BLaER1 treated with 17β-estradiol and CSF1 and Interleukin-3, amounts not matched to agents 10 nM and 100 nM (cell line): ENCODE results near the gene FGFBP2.

Source experiments
- H3K27ac ChIP-seq, 11 experiments: shearing (Covaris generic); formaldehyde crosslinking; 2 replicates each; pipeline ENCODE4 v1.8.1; 2022
- H3K27me3 ChIP-seq, 11 experiments: shearing (Covaris generic); formaldehyde crosslinking; 2 replicates each; pipeline ENCODE4 v1.8.1; 2022
- H3K36me3 ChIP-seq, 11 experiments: shearing (Covaris generic); formaldehyde crosslinking; 2 replicates each; pipeline ENCODE4 v1.8.1; 2022
- H3K4me1 ChIP-seq, 10 experiments: shearing (Covaris generic); formaldehyde crosslinking; 2 replicates each; pipeline ENCODE4 v1.8.1; 2022
- H3K4me2 ChIP-seq, 11 experiments: shearing (Covaris generic); formaldehyde crosslinking; 2 replicates each; pipeline ENCODE4 v1.8.1; 2022
- H3K4me3 ChIP-seq, 10 experiments: shearing (Covaris generic); formaldehyde crosslinking; 2 replicates each; pipeline ENCODE4 v1.8.1; 2022
- H3K9ac ChIP-seq, 11 experiments: shearing (Covaris generic); formaldehyde crosslinking; 2 replicates each; pipeline ENCODE4 v1.8.1; 2022
- H3K9me3 ChIP-seq, 11 experiments: shearing (Covaris generic); formaldehyde crosslinking; replicated peaks in 1 of 11; 2 replicates each; pipeline ENCODE4 v1.8.1; 2022
- H4K20me1 ChIP-seq, 11 experiments: shearing (Covaris generic); formaldehyde crosslinking; 2 replicates each; pipeline ENCODE4 v1.8.1; 2022
- Cebpa-rat ChIP-seq, 11 experiments: shearing (Covaris generic); IDR thresholded peaks; 2 replicates each; pipeline ENCODE4 v1.8.1; 2022

The FGFBP2 gene

DNA sequence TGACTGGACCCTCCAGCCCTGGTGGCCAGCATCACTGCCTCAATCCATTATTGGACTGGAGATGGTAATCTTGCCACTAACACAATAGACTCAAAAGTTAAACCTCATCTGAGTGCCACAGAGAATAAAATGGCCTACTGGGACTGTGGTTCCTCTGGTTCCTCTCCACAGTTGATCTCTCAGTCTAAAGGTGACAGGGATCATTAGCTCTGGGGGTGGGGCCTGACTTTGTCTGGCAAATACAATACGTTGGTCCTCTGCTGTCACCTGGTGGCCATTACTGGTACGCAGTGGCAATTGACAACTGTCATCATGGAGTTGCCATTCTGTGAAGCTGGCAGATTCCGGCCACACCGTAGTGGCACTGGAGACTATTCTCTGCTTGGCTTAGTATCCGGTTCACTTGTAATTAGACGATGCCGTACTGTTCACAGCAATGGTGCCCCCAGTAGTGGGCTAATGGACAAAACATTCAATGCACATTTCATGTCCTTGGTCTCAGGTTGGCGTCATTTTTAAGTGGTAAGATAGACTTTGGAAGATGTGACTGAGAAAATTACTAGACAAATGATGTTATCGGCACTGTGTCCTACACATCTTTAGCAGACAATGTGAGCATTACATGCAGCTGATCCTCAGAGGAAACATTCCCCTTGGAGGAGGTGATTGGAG, 6.7 kb downstream of the FGFBP2 start:
- Histone ChIP-seq H3K4me1 (peaks cover 0 to 7% (median 0%) of the 10 kb centered on the region in 10 experiments; a peak in 5 of 20 replicates), H3K9me3 (peaks cover 22 to 39% (median 35%) of the 10 kb centered on the region in 11 experiments), H3K27me3 (no peaks in the 10 kb centered on the region), H3K4me3 (no peak overlapping the region), H4K20me1 (no peaks in the 10 kb centered on the region), H3K4me2 (peak overlapping the region in 3 of 11 experiments; percentile 4 to 29 (median 18); a peak in 3 of 22 replicates), H3K36me3 (no peaks in the 10 kb centered on the region), H3K9ac (no peak overlapping the region), H3K27ac (no peak overlapping the region)
- TF ChIP-seq Cebpa-rat (IDR thresholded peaks at IDR 0.05): no peak

DNA sequence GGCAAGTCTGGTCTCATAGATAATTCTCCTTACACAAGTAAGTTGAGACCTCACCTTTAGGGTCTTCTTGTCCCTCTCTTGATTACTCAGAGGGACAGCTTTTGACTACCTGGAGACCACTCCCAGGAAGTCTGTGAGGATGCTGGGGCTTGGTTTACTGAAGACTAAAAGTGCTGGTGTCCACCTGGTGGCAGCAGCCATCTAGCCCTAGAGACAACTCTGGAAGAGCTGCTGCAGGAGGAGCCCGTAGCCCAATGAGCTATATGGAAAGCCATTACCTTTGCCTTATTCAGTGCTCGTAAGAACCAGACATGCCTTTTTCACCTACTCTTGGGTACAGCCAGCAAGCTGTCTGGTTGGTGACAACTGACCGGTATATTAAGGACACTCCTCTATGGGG, 7.3 kb downstream of the FGFBP2 start:
- no peaks in the 10 kb centered on the region for H3K36me3 ChIP-seq
- peaks cover 0 to 7% (median 0%) of the 10 kb centered on the region in 10 experiments; a peak in 5 of 20 replicates for H3K4me1 ChIP-seq
- H3K4me3 ChIP-seq: no peak overlapping the region
- no peaks in the 10 kb centered on the region for H4K20me1 ChIP-seq
- TF ChIP-seq Cebpa-rat (IDR thresholded peaks at IDR 0.05): no peak
- peaks cover 22 to 39% (median 35%) of the 10 kb centered on the region in 11 experiments for H3K9me3 ChIP-seq
- H3K4me2 ChIP-seq: peak overlapping the region in 3 of 11 experiments; percentile 4 to 29 (median 18); a peak in 3 of 22 replicates
- no peak overlapping the region for H3K27ac ChIP-seq
- no peak overlapping the region for H3K9ac ChIP-seq
- no peaks in the 10 kb centered on the region for H3K27me3 ChIP-seq

DNA sequence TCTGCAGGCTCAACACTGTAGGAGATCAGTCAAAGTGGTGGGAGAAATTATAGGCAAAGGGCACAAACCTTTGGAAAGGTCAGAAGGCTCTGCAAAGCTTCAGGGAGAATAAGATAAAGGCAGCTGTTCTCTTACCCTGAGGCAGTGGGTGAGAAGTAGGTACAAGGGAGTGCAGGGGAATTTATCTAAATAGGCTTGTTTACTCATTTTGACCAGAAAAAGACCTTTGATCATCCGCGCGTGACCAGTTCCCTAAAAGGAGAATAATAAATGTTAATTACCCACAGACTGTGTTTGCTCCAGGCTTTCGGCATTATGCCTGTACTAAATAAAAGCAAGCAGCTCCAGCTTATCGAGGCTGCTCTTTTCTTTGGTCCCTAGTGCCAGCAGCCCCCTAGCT, 9.3 kb downstream of the FGFBP2 start:
- TF ChIP-seq Cebpa-rat (IDR thresholded peaks at IDR 0.05): no peak
- no peak overlapping the region for H3K27ac ChIP-seq
- no peak overlapping the region for H3K4me2 ChIP-seq
- H3K9ac ChIP-seq: no peak overlapping the region
- H3K27me3 ChIP-seq: no peaks in the 10 kb centered on the region
- H3K9me3 ChIP-seq: peaks cover 22 to 39% (median 35%) of the 10 kb centered on the region in 11 experiments
- H3K36me3 ChIP-seq: no peaks in the 10 kb centered on the region
- no peaks in the 10 kb centered on the region for H4K20me1 ChIP-seq
- H3K4me3 ChIP-seq: no peak overlapping the region
- peaks cover 0 to 7% (median 0%) of the 10 kb centered on the region in 10 experiments; a peak in 5 of 20 replicates for H3K4me1 ChIP-seq

DNA sequence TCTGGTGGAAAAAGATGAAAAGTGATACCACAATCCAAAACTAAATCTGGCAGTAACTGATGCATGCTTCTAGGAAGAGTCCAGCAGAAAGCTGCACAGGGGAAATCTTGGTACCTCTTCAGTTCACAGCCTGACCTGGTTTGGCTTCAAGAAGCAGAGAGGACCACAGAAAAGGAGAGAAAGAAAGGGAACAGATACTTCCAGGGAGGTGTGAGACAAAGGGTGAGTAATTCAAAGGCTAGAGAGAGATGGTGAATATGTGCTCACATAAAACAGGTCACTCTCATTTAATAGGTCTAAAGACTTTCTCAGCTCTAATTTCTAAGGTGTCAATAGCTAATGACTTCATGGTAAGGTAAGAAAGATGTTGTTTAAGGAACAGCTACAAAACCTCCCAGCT, 11.2 kb downstream of the FGFBP2 start:
- H3K36me3 ChIP-seq: no peaks in the 10 kb centered on the region
- no peak overlapping the region for H3K4me3 ChIP-seq
- no peak for TF ChIP-seq Cebpa-rat (IDR thresholded peaks at IDR 0.05)
- no peaks in the 10 kb centered on the region for H3K27me3 ChIP-seq
- H4K20me1 ChIP-seq: no peaks in the 10 kb centered on the region
- H3K9ac ChIP-seq: no peak overlapping the region
- no peak overlapping the region for H3K27ac ChIP-seq
- peaks cover 0 to 7% (median 0%) of the 10 kb centered on the region in 10 experiments; a peak in 5 of 20 replicates for H3K4me1 ChIP-seq
- peaks cover 22 to 43% (median 36%) of the 10 kb centered on the region in 11 experiments for H3K9me3 ChIP-seq
- no peak overlapping the region for H3K4me2 ChIP-seq

DNA sequence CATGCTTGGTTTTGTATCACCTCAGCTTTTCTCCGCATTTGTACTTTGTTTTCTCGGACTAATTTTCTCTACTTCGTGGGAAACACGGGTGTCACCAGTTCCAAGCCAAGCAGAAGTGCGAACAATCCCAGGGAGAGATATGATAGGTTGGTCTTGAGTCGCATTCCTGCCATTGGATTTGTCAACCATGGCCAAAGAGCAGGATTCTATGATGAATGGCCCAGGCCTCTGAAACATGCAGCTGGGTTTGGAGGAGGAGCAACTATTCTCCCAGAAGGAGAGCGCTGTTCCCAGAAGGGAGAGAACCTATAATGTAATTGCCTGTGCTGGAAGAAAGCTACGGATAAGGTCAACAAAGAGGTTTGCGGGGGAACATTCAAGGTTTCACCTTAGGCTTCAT, 14.1 kb downstream of the FGFBP2 start:
- H3K4me3 ChIP-seq: no peak overlapping the region
- no peaks in the 10 kb centered on the region for H3K36me3 ChIP-seq
- H3K4me2 ChIP-seq: no peak overlapping the region
- no peak overlapping the region for H3K27ac ChIP-seq
- H3K4me1 ChIP-seq: no peaks in the 10 kb centered on the region
- peaks cover 4 to 21% (median 16%) of the 10 kb centered on the region in 11 experiments for H3K9me3 ChIP-seq
- no peaks in the 10 kb centered on the region for H4K20me1 ChIP-seq
- H3K27me3 ChIP-seq: no peaks in the 10 kb centered on the region
- no peak overlapping the region for H3K9ac ChIP-seq
- no peak for TF ChIP-seq Cebpa-rat (IDR thresholded peaks at IDR 0.05)

GRCh38 chr4:15947684-15948083, 15.3 kb downstream of the FGFBP2 start:
- Histone ChIP-seq H3K4me2 (no peak overlapping the region), H3K36me3 (no peaks in the 10 kb centered on the region), H3K4me1 (no peaks in the 10 kb centered on the region), H4K20me1 (no peaks in the 10 kb centered on the region), H3K27ac (no peak overlapping the region), H3K9me3 (peaks cover 0 to 10% (median 5%) of the 10 kb centered on the region in 11 experiments; a peak in 10 of 22 replicates), H3K4me3 (no peak overlapping the region), H3K9ac (no peak overlapping the region), H3K27me3 (no peaks in the 10 kb centered on the region)
- no peak for TF ChIP-seq Cebpa-rat (IDR thresholded peaks at IDR 0.05)

GRCh38 chr4:15945516-15945915, 17.5 kb downstream of the FGFBP2 start:
- no peaks in the 10 kb centered on the region for H4K20me1 ChIP-seq
- no peak overlapping the region for H3K27ac ChIP-seq
- H3K4me1 ChIP-seq: no peaks in the 10 kb centered on the region
- no peak overlapping the region for H3K9ac ChIP-seq
- peaks cover 0 to 8% (median 0%) of the 10 kb centered on the region in 11 experiments; a peak in 5 of 22 replicates for H3K9me3 ChIP-seq
- no peaks in the 10 kb centered on the region for H3K27me3 ChIP-seq
- H3K4me2 ChIP-seq: no peak overlapping the region
- no peak for TF ChIP-seq Cebpa-rat (IDR thresholded peaks at IDR 0.05)
- no peaks in the 10 kb centered on the region for H3K36me3 ChIP-seq
- no peak overlapping the region for H3K4me3 ChIP-seq

DNA sequence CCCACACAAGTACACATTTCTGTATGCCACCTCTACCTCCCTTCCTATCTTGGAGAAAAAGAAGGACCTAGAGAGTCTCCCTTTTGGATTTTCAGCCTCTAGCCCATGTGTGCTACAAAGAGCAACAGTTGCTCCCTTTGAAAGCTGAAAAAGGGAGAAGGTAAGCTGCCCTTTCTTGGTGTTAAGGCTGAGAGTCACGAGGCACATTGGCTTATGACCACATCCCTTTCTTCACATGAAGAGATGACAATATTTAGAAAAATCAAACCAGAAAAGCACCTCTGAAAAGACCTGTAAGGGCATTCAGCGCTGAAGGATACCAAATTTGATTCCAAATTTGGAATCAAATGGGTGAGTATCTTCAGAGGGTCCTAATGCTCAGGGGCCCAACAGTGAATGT, 18.1 kb downstream of the FGFBP2 start:
- Histone ChIP-seq H3K9ac (no peak overlapping the region), H3K4me2 (no peak overlapping the region), H3K36me3 (no peaks in the 10 kb centered on the region), H4K20me1 (no peaks in the 10 kb centered on the region), H3K9me3 (peaks cover 0 to 8% (median 0%) of the 10 kb centered on the region in 11 experiments; a peak in 5 of 22 replicates), H3K27ac (no peak overlapping the region), H3K4me3 (no peak overlapping the region), H3K27me3 (no peaks in the 10 kb centered on the region), H3K4me1 (no peaks in the 10 kb centered on the region)
- TF ChIP-seq Cebpa-rat (IDR thresholded peaks at IDR 0.05): no peak

DNA sequence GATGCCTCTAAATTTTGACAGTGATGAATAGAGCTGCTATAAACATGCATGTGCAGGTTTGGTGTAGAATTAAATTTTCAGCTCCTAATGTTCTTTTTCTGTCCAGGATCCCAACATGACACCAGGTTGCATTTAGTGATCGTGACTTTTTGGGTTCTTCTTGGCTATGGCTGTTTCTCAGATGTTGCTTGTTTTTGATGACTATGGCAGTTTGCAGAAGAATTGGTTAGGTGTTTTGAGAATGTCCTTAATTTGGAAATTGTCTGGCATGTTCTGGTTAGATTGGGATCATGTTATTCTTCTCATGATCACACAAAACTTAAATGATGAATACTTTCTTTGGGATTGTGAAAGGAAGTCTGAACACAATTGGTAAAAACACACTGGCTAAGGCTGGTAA, 20.7 kb downstream of the FGFBP2 start:
- Histone ChIP-seq H3K9ac (no peak overlapping the region), H3K9me3 (peaks cover 0 to 5% (median 0%) of the 10 kb centered on the region in 11 experiments; a peak in 4 of 22 replicates), H3K36me3 (no peaks in the 10 kb centered on the region), H3K4me2 (no peak overlapping the region), H3K4me3 (no peak overlapping the region), H3K4me1 (no peaks in the 10 kb centered on the region), H3K27ac (no peak overlapping the region), H3K27me3 (no peaks in the 10 kb centered on the region), H4K20me1 (no peaks in the 10 kb centered on the region)
- TF ChIP-seq Cebpa-rat (IDR thresholded peaks at IDR 0.05): no peak

GRCh38 chr4:15938640-15939039, 24.3 kb downstream of the FGFBP2 start, which contains the start of gene FGFBP1:
Gene FGFBP1, minus strand, starts transcription at chr4:15938740. Its CDS starts 2,108 bp downstream, at chr4:15936632.
- Histone ChIP-seq H3K9ac (no peak within 1 kb of the TSS), H3K36me3 (no peaks in the 10 kb centered on the region), H3K27ac (no peak within 1 kb of the TSS), H3K9me3 (peaks cover 0 to 4% (median 0%) of the 10 kb centered on the region in 11 experiments; a peak in 6 of 22 replicates), H3K4me3 (no peak within 1 kb of the TSS), H4K20me1 (no peaks in the 10 kb centered on the region), H3K27me3 (no peaks in the 10 kb centered on the region), H3K4me2 (no peak within 1 kb of the TSS), H3K4me1 (no peaks in the 10 kb centered on the region)
- no peak for TF ChIP-seq Cebpa-rat (IDR thresholded peaks at IDR 0.05)
